Transverse colon (tissue), 3 donors: Measurements from ENCODE around the gene EFEMP2.

Source experiments
- CTCF ChIP-seq, 5 experiments: fragments of 200-600 bp in 3 of 5; fragments of 450-650 bp in 2 of 5; sonication (generic) in 3 of 5; IDR thresholded peaks; 1 replicate in 2 of 5; 2 replicates in 3 of 5; pipeline ENCODE4 v1.5.1; 2016 to 2017; ENCODE audit warnings: antibody characterized with exemption in 5 of 5, inconsistent platforms in 3 of 5, mild to moderate bottlenecking in 2 of 5, moderate library complexity in 1 of 5
- EP300 ChIP-seq: sonication (generic); formaldehyde crosslinking; IDR thresholded peaks from one replicate; pipeline ENCODE4 v1.6.1; 2017; ENCODE audit warnings: antibody characterized with exemption, low read depth
- POLR2A ChIP-seq: fragments of 450-650 bp; IDR thresholded peaks from one replicate; pipeline ENCODE4 v1.6.1; 2016; ENCODE audit warnings: antibody characterized with exemption, mild to moderate bottlenecking, moderate library complexity

- TF ChIP-seq CTCF (IDR thresholded peaks at IDR 0.05): no peak
- TF ChIP-seq POLR2A: no peak
- no peak for TF ChIP-seq EP300
Measured at GRCh38 chr11:65864706-65865471, 7.7 kb downstream of the EFEMP2 start.
